Measurements from ENCODE around the gene FKBP5.

GRCh38 chr6:35688605-35689322, at the start of gene FKBP5:
- no peak for TF ChIP-seq ZNF565 (CRISPR knock-in tag; conservative IDR thresholded peaks at IDR 0.05; ENCODE audit: low read depth)
- TF ChIP-seq GLIS3 (CRISPR knock-in tag; IDR thresholded peaks at IDR 0.05) = no peak
- no peak for TF ChIP-seq TCF4 (CRISPR knock-in tag; IDR thresholded peaks at IDR 0.05; ENCODE audit: borderline replicate concordance)
- no peak for TF ChIP-seq CREB5 (CRISPR knock-in tag; IDR thresholded peaks at IDR 0.05; ENCODE audit: low read depth)
- TF ChIP-seq ZNF8 (CRISPR knock-in tag; IDR thresholded peaks at IDR 0.05) = no peak
- no peak for TF ChIP-seq ZFP30 (CRISPR knock-in tag; IDR thresholded peaks at IDR 0.05)
- no peak for TF ChIP-seq PATZ1 (CRISPR knock-in tag; IDR thresholded peaks at IDR 0.05; ENCODE audit: borderline replicate concordance)
- no peak for TF ChIP-seq ISL1 (CRISPR knock-in tag; IDR thresholded peaks at IDR 0.05)
- TF ChIP-seq ARNTL (CRISPR knock-in tag; IDR thresholded peaks at IDR 0.05; ENCODE audit: borderline replicate concordance, low read depth) = no peak
- TF ChIP-seq, protein P1, sequence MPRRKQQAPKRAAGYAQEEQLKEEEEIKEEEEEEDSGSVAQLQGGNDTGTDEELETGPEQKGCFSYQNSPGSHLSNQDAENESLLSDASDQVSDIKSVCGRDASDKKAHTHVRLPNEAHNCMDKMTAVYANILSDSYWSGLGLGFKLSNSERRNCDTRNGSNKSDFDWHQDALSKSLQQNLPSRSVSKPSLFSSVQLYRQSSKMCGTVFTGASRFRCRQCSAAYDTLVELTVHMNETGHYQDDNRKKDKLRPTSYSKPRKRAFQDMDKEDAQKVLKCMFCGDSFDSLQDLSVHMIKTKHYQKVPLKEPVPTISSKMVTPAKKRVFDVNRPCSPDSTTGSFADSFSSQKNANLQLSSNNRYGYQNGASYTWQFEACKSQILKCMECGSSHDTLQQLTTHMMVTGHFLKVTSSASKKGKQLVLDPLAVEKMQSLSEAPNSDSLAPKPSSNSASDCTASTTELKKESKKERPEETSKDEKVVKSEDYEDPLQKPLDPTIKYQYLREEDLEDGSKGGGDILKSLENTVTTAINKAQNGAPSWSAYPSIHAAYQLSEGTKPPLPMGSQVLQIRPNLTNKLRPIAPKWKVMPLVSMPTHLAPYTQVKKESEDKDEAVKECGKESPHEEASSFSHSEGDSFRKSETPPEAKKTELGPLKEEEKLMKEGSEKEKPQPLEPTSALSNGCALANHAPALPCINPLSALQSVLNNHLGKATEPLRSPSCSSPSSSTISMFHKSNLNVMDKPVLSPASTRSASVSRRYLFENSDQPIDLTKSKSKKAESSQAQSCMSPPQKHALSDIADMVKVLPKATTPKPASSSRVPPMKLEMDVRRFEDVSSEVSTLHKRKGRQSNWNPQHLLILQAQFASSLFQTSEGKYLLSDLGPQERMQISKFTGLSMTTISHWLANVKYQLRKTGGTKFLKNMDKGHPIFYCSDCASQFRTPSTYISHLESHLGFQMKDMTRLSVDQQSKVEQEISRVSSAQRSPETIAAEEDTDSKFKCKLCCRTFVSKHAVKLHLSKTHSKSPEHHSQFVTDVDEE (CRISPR knock-in tag; IDR thresholded peaks at IDR 0.05) = no peak
